Smooth muscle cell of the brain vasculature (primary cell): ENCODE results near the gene EFHD2.
"Not testable (repeated sequence)": the region's sequence is repeated elsewhere in the genome, so short reads cannot be mapped to it uniquely, and the experiment has no call there.

Experiments used
- DNase-seq: peaks from one replicate; pipeline ENCODE4 v3.0.0-alpha.2; 2012; ENCODE audit warnings: low read depth, low spot score

The EFHD2 gene, protein sequence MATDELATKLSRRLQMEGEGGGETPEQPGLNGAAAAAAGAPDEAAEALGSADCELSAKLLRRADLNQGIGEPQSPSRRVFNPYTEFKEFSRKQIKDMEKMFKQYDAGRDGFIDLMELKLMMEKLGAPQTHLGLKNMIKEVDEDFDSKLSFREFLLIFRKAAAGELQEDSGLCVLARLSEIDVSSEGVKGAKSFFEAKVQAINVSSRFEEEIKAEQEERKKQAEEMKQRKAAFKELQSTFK

DNA sequence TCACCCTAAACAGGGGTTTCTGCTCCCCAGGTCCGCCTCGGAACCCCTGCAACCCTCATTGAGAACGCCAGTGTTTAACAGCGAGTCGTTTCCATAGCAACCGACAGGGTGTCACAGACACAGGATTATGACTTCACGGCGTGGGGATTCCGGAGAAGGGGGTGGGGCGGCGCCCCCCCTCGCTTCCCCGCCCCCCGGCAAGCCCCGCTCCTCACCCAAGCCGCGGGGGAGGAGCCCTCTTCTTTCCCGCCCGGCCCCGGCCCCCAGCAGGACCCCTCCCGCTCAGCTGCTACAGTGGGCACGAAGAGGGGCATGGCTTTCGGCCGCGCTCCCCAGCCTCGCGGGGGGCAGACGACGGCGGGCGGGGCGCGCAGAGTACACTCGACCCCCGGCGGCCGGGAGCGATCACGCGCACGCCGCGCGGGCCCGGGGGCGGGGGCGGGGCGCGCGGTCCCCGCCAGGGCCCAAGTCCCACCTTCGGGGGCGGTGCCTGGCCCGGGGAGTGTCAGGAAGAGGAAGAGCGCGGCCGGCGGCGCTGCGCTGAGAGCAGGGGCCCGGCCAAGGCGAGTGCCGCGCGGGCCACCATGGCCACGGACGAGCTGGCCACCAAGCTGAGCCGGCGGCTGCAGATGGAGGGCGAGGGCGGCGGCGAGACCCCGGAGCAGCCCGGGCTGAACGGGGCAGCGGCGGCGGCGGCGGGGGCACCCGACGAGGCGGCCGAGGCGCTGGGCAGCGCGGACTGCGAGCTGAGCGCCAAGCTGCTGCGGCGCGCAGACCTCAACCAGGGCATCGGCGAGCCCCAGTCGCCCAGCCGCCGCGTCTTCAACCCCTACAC, at the start of gene EFHD2:
Gene EFHD2 (plus strand): TSS at position 501 of the 835 bp plus-strand sequence. CDS start 84 bp downstream, at position 585.
- DNase-seq = peak; percentile 39

DNA sequence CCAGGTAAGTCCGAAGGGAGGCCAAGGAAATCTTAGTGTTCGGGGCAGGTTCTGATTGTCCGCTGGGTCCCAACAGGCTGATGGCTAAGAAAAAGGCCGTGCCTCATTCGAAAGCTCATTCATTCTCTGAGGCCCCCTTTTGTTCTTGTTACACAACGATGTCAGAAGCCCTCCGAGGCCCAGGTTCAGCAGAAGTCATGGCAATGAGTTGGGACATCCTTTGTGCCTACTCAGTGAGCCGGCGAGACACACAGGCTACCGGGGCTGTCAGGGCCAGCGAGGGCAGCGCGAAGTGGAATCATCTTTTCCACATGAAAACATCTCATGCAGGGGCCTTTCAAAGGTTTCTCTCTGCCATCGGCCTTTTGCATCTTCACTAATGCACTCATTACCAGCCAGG, 49.0 kb upstream of the EFHD2 start:
- no peak for DNase-seq

DNA sequence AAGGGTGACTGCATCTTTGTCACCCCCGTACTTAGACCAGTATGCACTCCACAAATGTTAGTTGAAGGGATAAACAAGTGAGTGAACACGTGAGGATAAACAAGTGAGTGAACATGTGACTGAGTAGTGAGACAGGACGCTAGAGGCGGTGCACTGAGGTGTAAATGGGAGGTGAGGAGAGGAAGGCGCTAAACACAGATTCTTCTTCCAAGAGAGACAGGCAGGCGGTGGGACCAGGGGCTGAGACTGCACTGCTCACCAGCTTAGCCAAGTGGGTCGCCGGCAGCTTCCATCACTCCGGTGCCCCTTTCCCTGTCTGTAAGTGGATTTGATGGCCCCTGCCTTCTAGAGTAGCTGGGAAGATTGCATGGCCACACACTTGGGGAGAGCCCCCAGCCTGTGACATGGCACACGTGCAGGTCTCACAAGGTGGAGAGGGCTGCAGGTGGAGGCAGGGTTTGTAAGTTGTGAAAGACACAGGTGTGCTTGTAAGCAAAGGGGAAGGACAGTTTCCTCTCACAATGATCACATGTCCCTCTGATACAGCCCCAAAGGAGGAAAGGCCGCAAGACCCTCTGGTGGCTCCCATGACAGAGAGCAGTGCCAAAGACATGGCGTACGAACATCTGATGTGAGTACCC, 47.5 kb upstream of the EFHD2 start:
- no peak for DNase-seq

DNA sequence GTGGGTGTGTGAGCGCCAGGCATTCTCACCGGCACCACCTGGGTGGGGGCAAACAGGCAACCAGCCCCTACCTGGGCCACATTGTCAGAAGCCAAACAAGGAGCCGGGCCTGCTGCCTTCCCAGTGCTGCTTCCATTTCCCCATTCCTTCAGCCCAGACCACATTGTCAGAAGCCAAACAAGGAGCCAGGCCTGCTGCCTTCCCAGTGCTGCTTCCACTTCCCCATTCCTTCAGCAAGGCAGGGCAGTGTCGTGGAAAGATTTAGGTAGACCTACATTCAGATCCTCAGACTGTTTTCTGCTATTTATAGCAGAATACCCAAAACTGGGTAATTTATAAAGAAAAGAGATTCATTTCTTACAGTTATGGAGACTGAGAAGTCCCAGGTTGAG, 47.0 kb upstream of the EFHD2 start:
- DNase-seq = no peak

DNA sequence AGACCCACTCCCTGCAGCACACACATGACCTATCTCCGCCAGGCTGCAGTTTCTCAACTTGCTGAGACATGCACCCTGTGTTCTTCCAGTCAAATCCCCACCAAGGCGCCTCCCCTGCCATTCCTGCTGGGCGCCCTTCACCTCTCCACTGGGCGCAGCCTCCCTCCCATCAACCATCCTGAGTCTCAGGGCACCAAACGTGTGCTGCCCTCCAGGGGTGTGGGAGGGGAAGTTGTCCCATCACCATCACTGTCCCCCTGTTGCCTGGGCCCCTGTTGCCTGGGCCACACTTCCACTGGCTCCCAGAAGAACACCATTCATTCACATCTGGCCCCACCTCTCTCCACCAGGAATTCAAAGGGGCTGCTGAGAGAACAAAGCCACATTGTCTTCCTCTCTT, 44.9 kb upstream of the EFHD2 start:
- DNase-seq = no peak

DNA sequence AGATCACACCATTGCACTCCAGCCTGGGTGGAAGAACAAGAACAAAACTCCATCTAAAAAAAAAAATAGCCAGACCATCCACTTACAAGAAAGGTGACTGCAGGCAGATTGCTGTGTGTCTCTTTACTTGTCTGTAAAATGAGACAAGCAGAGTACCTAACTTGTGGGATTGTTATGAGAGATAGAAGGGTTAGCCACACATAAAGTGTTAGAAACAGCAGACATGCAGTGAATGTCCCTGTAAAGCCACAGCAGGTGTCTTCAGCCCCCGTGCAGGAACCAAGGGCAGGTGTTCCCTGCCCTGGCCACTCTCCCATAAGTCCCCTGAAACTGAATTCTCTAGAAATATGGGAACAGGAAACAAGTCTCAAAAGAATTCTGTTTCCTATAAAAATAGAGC, 40.8 kb upstream of the EFHD2 start:
- no peak for DNase-seq

DNA sequence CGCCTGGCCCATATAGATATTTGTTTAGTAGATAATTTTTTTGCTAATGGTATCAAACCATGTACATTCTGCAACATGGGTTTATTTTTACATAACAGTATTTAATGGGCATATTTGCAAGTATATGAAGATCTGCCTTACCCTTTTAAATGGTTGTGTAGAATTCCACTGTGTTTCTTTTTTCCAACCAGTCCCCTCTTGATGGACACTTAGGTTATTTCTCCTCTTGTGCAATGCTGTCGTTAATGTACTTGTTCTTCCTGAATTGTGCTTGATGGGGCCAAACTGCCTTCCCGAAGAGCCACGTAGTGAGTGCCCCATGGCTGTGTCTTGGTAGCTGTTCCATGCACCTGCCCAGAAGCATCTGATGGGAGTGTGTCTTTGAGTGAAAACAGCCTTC, 39.4 kb upstream of the EFHD2 start:
- no peak for DNase-seq

DNA sequence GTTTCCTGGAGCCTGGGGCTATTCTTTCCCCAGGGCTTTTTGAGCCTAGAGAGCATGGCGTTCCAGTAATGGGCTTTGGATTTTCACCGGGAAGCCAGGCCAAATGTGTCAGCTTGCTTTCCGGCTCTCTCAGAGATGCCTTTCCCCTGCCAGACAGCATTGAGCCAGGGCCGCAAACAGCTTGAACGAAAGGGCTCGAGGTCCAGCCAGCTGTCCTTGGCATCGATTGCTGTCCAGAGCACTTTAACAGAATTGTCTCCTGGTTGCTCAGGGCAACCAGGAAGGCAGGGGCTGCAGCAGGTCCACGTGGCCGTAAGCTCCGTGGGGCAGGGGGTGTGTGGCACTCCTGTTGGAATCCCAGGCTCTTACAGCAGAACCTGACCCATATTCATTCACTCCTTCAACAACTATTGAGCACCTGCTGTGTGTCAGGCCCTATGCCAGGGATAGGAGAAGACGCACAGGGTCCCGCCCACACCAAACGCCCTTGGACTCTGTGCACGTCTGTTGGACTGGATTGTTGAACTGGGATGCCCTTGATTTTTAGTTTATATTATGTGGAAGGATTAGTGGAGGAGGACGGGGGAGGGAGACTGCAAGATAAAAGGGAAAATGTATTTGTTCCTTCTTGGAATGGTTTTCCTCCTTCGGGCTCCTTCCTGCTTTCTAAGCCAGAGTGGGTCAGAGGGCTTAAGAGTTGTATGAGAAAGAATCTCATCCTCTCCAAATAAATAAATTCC, 38.7 kb upstream of the EFHD2 start:
- no peak for DNase-seq

DNA sequence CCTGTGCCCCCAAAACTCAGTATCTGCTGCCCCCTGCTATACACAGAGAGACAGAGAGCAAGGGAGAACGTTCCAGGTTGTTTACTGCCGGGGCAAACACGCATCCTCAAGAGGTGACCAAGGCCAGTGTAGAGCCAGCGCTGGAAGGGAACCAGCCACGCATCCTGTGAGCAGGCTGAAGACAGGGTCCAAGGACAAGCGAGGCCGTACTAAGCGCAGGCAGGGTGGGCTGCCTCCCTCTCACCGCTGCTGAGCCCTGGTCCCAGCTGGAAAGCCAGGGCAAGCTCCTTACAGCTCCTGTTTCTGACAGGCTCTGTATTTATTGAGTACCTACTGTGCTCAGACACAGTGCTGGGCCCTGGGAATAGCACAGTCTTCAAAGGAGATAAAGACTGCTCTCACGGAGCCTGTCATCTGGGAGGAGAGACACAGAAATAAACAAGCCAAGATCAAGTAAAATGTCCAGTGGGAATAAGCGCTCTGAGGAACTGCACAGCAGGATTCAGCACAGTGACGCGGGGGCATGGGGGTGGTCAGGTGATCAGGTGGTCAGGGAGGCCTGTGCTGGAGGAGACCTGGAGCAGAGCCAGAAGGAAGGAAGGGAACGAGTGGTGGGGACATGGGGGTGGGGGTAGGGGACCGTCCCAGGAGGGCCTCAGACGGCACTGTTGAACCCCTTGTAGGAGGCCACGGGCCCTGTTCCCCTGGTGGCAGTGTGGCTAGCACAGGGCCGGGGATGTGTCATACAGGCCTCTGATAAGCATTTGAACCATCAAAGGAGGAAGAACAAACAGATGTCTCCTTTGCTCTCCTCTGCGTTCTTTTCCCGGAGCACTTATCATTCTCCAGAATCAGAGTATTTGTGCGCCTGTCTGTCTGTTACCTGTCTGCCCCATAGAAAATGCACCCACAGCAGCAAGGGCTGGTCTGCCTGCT, 37.8 kb upstream of the EFHD2 start:
- no peak for DNase-seq

DNA sequence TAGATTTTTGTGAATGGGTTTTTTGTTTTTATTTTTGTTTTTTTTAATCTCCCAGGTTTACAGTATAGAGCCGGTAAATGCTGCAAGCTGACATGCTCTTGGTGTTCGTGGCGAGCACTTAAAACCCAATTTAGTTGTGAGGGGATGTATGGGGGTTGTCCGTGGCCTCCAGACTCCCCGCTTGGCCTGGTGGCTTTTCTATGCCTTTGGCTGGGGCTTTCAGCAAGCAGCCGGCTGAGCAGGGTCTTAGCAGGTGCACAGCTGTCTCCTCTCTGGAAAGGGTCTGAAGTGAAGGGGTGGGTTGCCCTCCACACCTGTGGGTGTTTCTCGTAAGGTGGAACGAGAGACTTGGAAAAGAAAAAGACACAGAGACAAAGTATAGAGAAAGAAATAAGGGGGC, 31.0 kb upstream of the EFHD2 start:
- no peak for DNase-seq

DNA sequence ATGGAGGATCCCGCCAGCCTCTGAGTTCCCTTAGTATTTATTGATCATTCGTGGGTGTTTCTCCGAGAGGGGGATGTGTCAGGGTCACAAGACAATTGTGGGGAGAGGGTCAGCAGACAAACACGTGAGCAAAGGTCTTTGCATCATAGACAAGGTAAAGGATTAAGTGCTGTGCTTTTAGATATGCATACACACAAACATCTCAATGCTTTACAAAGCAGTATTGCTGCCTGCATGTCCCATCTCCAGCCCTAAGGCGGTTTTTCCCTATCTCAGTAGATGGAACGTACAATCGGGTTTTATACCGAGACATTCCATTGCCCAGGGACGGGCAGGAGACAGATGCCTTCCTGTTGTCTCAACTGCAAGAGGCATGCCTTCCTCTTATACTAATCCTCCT, 30.5 kb upstream of the EFHD2 start:
- DNase-seq = not testable (repeated sequence)

DNA sequence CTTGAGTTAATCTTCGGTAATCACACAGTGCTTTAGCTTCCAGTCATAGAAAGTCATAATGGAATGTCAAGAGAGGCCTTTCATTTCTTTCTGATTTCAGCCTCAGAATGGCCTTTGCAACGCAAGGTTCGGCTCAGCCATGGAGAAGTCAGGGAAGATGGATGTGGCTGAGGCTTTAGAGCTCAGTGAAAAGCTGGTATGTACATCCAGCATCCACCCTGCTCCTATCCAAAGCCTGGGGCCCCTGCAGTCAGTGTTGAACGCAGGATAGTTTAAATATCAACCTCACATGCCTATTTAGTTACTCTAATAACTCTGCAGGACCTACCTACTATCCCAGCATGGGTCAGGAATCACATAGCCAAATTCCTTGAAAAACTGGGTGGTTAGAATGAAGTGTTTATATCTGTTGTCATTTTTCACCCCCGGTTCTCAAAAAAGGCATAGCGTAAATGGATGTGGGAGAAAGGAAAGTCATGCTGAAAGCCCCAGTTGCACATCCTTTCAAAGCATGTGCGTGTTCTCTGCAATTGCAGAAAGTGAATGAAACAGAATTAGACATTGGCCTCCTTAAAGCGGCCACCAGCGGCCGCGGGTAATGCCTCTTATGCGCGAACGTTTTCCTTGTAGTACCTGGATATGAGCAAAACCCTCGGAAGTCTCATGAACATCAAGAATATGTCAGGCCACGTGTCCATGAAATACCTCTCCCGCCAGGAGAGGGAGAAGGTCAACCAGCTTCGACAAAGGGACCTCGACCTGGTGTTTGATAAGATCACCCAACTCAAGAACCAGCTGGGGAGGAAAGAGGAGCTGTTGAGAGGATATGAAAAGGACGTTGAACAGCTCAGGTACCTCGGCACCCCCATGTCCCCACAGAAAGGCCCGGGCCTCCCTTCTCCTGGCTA, 28.8 kb upstream of the EFHD2 start:
- DNase-seq = no peak

DNA sequence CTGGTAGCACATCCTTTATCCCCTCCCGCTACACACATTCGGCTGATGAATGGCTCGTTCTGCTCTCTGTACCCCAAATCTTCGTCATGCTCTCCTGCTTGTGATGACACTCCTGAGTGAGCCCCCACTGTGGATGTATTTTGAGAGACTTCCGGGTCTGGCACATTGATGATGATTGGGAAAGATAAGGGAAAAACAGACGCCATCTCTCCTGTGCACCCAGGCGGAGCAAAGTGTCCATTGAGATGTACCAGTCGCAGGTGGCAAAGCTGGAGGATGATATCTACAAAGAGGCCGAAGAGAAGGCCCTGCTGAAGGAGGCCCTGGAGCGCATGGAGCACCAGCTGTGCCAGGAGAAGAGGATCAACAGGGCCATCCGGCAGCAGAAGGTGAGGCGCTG, 27.9 kb upstream of the EFHD2 start:
- DNase-seq = no peak

DNA sequence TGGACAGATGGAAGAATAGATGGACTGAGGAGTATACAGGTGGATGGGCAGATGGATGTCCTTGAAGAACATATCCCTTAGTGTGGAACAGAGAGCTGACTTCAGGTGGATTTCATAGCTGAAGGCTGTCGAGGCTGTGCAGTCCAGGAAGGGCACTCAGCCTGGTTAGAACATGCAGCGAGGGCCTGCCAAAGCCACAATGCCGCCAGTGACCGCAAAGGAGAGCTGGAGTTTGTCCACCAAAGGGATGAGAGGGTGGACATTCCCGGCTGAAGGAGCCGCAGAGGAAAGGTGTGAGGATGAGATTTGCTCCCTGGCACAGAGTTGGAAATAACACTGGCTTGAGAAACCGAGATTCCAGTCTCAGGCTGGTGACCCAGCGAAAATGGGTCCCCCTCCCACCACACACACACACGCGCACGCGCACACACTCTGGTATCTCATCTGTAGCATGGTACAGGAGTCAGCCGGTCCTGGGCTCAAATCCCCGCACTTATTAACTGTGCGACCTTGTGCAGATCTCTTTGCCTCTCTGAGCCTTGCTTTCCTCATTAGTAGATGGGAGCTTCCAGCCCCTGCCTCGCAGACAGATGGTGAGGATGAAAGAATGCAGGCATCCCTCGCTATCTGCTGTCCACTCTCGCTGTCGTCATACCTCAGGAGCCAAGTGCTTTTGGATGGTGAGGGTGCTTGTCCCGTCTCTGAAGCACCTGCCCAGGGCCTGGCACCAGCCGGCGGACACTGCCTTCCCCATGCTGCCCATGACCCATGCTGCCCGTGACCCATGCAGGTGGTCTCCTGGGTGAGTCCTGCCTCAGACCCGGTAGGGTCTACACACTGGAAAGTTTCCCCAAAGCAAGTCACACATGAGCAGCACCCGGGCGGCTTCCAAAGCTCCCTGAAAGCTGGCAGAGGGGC, 26.8 kb upstream of the EFHD2 start:
- no peak for DNase-seq

DNA sequence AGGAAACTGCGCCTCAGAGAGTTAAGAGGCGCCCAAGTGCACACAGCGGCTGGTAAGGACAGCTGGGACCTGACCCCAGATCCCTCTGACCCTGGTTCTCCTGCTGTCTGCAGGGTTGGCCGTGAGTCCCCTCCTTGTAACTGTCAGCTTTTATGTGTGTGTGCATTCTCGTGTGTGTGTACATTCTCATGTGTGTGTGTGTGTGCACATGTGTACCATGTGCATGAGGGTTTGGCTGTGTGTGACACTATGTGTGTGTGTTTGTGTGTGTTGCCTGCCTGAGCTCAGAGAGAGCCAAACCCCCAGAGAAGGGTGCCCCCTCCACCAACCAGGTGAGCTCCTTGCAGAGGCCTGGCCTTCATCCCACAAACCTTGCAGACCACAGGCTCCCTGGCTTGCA, 25.9 kb upstream of the EFHD2 start:
- no peak for DNase-seq

DNA sequence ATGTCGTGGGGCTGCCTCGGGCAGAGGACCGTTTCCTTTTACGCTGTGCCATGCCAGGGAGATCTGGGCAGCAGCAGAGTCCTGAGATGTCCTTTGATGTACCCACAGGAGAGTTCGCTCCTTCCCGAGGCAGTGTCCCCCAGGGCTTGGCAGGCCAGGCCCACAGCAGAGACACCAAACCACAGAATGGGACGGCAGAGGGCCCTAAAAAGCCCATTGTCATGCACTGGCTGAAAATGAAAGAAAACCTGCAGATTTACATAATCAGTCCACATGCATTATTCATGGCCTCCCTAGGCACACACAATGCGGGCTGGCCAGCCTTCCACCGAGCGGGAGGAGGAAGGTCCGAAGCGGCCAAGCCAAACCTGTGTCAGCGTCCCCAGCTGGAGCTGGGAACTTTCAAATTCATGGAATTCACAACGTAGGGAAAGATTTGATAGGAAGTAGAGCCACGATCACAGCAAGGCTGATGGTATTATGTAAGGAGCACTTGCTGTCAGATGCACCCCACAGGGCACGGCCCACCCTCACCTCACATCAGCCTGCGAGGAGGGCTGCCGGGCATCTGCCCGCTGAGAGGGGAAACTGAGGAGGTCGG, 25.3 kb upstream of the EFHD2 start:
- no peak for DNase-seq

DNA sequence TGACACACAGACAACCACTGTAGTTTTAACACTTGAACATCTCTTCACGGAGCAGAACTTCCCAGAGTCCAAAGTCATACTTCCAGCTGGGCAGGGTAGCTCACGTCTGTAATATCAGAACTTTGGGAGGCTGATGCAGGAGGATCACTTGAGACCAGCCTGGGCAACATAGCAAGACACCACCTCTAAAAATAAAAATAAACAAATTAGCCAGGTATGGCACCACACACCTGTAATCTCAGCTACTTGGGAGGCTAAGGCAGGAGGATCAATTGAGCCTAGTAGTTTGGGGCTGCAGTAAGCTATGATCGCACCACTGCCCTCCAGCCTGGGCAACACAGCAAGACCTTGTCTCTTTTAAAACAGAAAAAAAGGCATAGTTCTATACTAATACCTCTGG, 24.3 kb upstream of the EFHD2 start:
- no peak for DNase-seq

DNA sequence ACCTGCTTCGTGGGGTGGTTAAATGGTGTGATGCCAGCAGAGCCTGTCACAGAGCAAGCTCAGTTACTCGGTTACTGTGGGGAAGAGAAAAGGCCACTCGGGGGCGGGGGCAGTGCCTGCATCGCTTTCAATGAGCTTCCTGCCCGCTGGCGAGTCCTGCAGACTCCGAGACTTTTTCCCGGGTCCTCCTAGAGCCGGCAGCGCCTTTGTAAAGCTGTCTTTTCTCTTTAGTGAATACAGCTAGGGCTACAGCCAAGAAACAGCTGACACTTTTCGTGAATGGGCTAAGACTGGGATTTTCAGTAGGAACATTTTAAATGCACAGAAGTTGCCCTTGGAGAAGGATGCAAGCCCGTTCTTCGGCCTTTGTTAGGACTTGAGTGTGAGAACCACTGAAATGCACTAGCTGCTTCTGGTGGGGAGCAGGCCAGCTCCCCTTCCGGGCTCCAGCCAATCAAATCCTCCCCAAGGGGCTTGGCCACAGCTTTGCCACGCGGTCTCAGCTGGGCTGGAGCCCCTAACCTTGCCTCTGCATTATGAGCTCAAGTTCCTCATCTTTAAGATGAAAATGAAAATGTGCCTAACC, 23.4 kb upstream of the EFHD2 start:
- no peak for DNase-seq
